ENCODE measurements around the gene ARMC8. TPM values are rescaled to one million over a fixed set of nuclear protein-coding genes. Genes with fewer than 3 reads are reported as not detected.

ARMC8 gene
- total and polyA plus RNA-seq, 2 of the 8 experiments (the other 6 are each of a cell fraction or from before 2014, with no cell fraction given), result 47.3 to 58.5 TPM

- TF ChIP-seq E2F6 (IDR thresholded peaks at IDR 0.05) (no peak), TEAD4 (IDR thresholded peaks at IDR 0.05; ENCODE audit: low read depth, low read length) (no peak), ASH2L (IDR thresholded peaks at IDR 0.05; ENCODE audit: low read length) (no peak), BCL11A (IDR thresholded peaks at IDR 0.05; ENCODE audit: low read depth in 2 of 2, low read length in 2 of 2) (no peak), ZNF274 (IDR thresholded peaks at IDR 0.05; ENCODE audit: borderline replicate concordance, extremely low read depth, low read length) (no peak), SUZ12 (IDR thresholded peaks at IDR 0.05; ENCODE audit: low read length) (no peak), ATF2 (IDR thresholded peaks at IDR 0.05; ENCODE audit: low read length) (no peak), JUND (IDR thresholded peaks at IDR 0.05; ENCODE audit: low read length) (no peak), CBX5 (IDR thresholded peaks at IDR 0.05; ENCODE audit: low read depth, low read length) (no peak)
Observed at GRCh38 chr3:138303474-138303873, 116.4 kb downstream of the ARMC8 start (continued).

All from H1 (cell line).